Breast epithelium (tissue), 3 donors: ENCODE data around the gene INSR.
"Not testable (repeated sequence)": the region's sequence is repeated elsewhere in the genome, so short reads cannot be mapped to it uniquely, and the experiment has no call there.

ENCODE experiments used
- CTCF ChIP-seq, 3 donors: fragments of 450-650 bp; IDR thresholded peaks; one replicate each; pipeline ENCODE4 v1.5.1; 2016 to 2017; ENCODE audit warnings: antibody characterized with exemption in 3 of 3, mild to moderate bottlenecking in 3 of 3, moderate library complexity in 3 of 3
- POLR2A ChIP-seq: fragments of 450-650 bp; IDR thresholded peaks from one replicate; pipeline ENCODE4 v1.6.1; 2016; ENCODE audit warnings: antibody characterized with exemption, mild to moderate bottlenecking, moderate library complexity
- POLR2AphosphoS5 ChIP-seq, 3 donors: sonication (generic); formaldehyde crosslinking; IDR thresholded peaks; one replicate each; pipeline ENCODE4 v1.6.1; 2017; ENCODE audit warnings: antibody characterized with exemption in 3 of 3

GRCh38 chr19:7308327-7308726 is 14.1 kb upstream of the INSR start:
- not testable (repeated sequence) for TF ChIP-seq CTCF (IDR thresholded peaks at IDR 0.05); POLR2A; POLR2AphosphoS5 (IDR thresholded peaks at IDR 0.05)
